ENCODE data around the gene CELF5. TPM values are rescaled to one million over a fixed set of nuclear protein-coding genes. Genes with fewer than 3 reads are reported as not detected.

CELF5 gene
- total RNA-seq, 1 experiment from 2014 or later, result 2.5 TPM

DNA sequence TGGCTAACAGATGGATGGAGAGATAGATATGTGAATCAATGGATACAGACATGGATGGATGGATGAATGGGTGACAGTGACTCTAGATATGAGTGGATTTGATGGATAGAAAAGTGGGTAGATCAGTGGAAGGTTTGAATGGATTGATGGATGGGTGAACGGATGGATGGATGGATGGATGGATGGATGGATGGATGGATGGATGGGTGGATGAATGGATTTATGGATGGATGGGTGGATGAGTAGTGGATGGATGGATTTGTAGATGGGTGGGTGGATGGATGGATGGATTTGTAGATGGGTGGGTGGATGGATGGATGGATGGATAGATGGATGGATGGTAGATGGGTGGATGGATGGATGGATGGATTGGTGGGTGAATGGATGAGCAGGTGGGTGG, 6.8 kb downstream of the CELF5 start:
- H3K9me3 ChIP-seq (ENCODE audit: control insufficient read depth in 1 of 2, insufficient read depth in 1 of 2, low read depth in 1 of 2, low read length in 2 of 2), result no peaks in the 10 kb centered on the region

More for the DNA sequence above, 6.8 kb downstream of the CELF5 start:
- peaks cover 8% of the 10 kb centered on the region for H3K27me3 ChIP-seq (ENCODE audit: insufficient read depth, low read length)
- ChIA-PET POLR2A (no interaction called here), RAD21 (ENCODE audit: low non-redundant PET in 1 of 2, low total read pairs in 2 of 2, uncharacterized antibody in 2 of 2, unreplicated experiment in 2 of 2) (no interaction called here), CTCF (no interaction called here)
- H3K4me3 ChIP-seq (replicated peaks in 1 of 2; ENCODE audit: low read depth in 1 of 2, low read length in 2 of 2), result no peak overlapping the region
- H3K9ac ChIP-seq (ENCODE audit: low read length), result no peak overlapping the region
- H3K36me3 ChIP-seq (ENCODE audit: control insufficient read depth in 1 of 2, insufficient read depth in 2 of 2, low read length in 2 of 2), result no peaks in the 10 kb centered on the region
- no peaks in the 10 kb centered on the region for H3K4me1 ChIP-seq (ENCODE audit: control insufficient read depth in 1 of 2, insufficient read depth in 2 of 2, low read length in 2 of 2)
- H4K20me1 ChIP-seq (ENCODE audit: insufficient read depth), result no peaks in the 10 kb centered on the region
- no peak overlapping the region for H3K4me2 ChIP-seq (ENCODE audit: low read length)
- no peak overlapping the region for H3K27ac ChIP-seq (ENCODE audit: low read depth, low read length)
- TF ChIP-seq TCF7L2 (IDR thresholded peaks at IDR 0.05; ENCODE audit: borderline replicate concordance, extremely low read depth, insufficient read depth, insufficient read length), result no peak
- TF ChIP-seq SRF (IDR thresholded peaks at IDR 0.05; ENCODE audit: low read depth), result no peak
- TF ChIP-seq, protein P1, sequence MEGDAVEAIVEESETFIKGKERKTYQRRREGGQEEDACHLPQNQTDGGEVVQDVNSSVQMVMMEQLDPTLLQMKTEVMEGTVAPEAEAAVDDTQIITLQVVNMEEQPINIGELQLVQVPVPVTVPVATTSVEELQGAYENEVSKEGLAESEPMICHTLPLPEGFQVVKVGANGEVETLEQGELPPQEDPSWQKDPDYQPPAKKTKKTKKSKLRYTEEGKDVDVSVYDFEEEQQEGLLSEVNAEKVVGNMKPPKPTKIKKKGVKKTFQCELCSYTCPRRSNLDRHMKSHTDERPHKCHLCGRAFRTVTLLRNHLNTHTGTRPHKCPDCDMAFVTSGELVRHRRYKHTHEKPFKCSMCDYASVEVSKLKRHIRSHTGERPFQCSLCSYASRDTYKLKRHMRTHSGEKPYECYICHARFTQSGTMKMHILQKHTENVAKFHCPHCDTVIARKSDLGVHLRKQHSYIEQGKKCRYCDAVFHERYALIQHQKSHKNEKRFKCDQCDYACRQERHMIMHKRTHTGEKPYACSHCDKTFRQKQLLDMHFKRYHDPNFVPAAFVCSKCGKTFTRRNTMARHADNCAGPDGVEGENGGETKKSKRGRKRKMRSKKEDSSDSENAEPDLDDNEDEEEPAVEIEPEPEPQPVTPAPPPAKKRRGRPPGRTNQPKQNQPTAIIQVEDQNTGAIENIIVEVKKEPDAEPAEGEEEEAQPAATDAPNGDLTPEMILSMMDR (IDR thresholded peaks at IDR 0.05 in 2 of 3, conservative IDR thresholded peaks at IDR 0.05 in 1 of 3; ENCODE audit: borderline replicate concordance in 1 of 3, insufficient read depth in 1 of 3, low read depth in 2 of 3, low read length in 2 of 3), result no peak
- TF ChIP-seq SP1 (IDR thresholded peaks at IDR 0.05; ENCODE audit: low read depth), result no peak
- no peak for TF ChIP-seq ELF1 (IDR thresholded peaks at IDR 0.05; ENCODE audit: borderline replicate concordance, low read depth)
- TF ChIP-seq, protein P2, sequence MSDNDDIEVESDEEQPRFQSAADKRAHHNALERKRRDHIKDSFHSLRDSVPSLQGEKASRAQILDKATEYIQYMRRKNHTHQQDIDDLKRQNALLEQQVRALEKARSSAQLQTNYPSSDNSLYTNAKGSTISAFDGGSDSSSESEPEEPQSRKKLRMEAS (IDR thresholded peaks at IDR 0.05), result no peak
- TF ChIP-seq SIN3A (IDR thresholded peaks at IDR 0.05; ENCODE audit: low read depth), result no peak
- no peak for TF ChIP-seq JUND (IDR thresholded peaks at IDR 0.05)
- TF ChIP-seq, protein P3, sequence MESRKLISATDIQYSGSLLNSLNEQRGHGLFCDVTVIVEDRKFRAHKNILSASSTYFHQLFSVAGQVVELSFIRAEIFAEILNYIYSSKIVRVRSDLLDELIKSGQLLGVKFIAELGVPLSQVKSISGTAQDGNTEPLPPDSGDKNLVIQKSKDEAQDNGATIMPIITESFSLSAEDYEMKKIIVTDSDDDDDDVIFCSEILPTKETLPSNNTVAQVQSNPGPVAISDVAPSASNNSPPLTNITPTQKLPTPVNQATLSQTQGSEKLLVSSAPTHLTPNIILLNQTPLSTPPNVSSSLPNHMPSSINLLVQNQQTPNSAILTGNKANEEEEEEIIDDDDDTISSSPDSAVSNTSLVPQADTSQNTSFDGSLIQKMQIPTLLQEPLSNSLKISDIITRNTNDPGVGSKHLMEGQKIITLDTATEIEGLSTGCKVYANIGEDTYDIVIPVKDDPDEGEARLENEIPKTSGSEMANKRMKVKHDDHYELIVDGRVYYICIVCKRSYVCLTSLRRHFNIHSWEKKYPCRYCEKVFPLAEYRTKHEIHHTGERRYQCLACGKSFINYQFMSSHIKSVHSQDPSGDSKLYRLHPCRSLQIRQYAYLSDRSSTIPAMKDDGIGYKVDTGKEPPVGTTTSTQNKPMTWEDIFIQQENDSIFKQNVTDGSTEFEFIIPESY (IDR thresholded peaks at IDR 0.05; ENCODE audit: extremely low read depth, insufficient replicate concordance, low read length), result no peak
- no peak for TF ChIP-seq CBX3 (IDR thresholded peaks at IDR 0.05; ENCODE audit: low read depth)
- TF ChIP-seq EGR1 (IDR thresholded peaks at IDR 0.05; ENCODE audit: low read depth), result no peak
- no peak for TF ChIP-seq ZNF274 (IDR thresholded peaks at IDR 0.05; ENCODE audit: low read depth, low read length)
- TF ChIP-seq, protein P4, sequence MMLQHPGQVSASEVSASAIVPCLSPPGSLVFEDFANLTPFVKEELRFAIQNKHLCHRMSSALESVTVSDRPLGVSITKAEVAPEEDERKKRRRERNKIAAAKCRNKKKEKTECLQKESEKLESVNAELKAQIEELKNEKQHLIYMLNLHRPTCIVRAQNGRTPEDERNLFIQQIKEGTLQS (IDR thresholded peaks at IDR 0.05), result no peak
- no peak for TF ChIP-seq ZFX (IDR thresholded peaks at IDR 0.05)
- no peak for TF ChIP-seq RAD21 (IDR thresholded peaks at IDR 0.05; ENCODE audit: low read depth)
- TF ChIP-seq YY1 (IDR thresholded peaks at IDR 0.05; ENCODE audit: extremely low read depth, insufficient replicate concordance, low read depth, low read length), result no peak
- no peak for TF ChIP-seq EZH2 (IDR thresholded peaks at IDR 0.05)
- TF ChIP-seq POLR2AphosphoS5 (IDR thresholded peaks at IDR 0.05; ENCODE audit: low read depth, low read length), result no peak
- TF ChIP-seq EZH2phosphoT487 (IDR thresholded peaks at IDR 0.05; ENCODE audit: borderline replicate concordance), result no peak
- TF ChIP-seq CEBPB (IDR thresholded peaks at IDR 0.05; ENCODE audit: low read depth), result no peak
- no peak for ATAC-seq
- no peak for DNase-seq (ENCODE audit: low read depth, low spot score)
- no peaks in the 10 kb centered on the region for H3K9me2 ChIP-seq (ENCODE audit: insufficient read depth)
- H3K79me2 ChIP-seq (ENCODE audit: insufficient read depth, low read length), result no peaks in the 10 kb centered on the region
- no TSS peak for BruUV-seq (replicated peaks)
- H2AFZ ChIP-seq (ENCODE audit: low read depth, low read length, poor library complexity, severe bottlenecking), result no peak overlapping the region
- intact Hi-C loops (cut with micrococcal nuclease), result no loop called here

Data from HCT116 (cell line).